GM18507 (cell line): Measurements from ENCODE around the gene BCL2L11.
A peak's percentile ranks its signal among the peaks of the same experiment; 100 is the strongest.

Experiments
- DNase-seq: peaks from one replicate; pipeline ENCODE4 v3.0.0; 2011; ENCODE audit warnings: low read depth; ENCODE audit not compliant: insufficient read length; ENCODE audit errors: extremely low spot score
- FAIRE-seq: peaks from 2 replicates; lab custom pipeline; 2011; peaks lifted over from hg19 to GRCh38; lab: Jason Lieb, UNC

Gene BCL2L11

DNA sequence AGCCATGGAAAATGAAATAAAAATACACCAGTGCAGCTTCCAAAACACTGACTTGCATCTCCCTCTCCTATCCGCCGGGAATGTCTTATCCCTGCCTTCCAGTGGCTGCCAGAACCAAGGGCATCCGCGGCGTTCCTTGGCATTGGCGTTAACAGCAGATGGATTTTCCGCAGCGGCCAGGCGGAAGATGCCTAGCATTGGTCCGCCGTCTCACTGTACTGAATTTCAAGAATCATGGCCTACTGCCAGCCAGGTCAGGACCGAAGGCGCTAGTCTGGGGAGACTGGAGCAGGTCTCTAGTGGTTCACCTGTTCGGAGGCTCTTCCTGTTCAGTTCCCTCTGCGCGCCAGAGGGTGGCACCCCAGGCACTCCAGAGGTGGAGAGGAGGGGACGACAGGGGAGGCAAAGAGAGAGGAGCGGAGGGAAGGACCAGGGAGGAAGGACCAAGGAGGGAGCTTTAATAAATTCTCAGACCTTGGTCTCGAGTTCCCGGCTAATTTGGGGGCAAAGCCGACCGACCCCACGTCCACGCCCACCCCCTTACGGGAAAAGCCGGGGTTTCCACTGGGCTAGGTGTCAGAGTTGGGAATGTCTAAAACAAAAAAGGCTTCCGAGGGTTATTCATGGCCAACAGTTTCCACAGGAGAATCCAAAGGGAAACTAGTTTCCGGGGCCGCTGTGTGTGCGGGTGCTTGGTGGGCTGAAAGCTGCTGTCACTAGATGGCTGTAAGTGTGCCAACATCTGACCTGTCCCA is 3.7 kb upstream of the BCL2L11 start:
- FAIRE-seq (peak; percentile 89), DNase-seq (peak; percentile 64)

DNA sequence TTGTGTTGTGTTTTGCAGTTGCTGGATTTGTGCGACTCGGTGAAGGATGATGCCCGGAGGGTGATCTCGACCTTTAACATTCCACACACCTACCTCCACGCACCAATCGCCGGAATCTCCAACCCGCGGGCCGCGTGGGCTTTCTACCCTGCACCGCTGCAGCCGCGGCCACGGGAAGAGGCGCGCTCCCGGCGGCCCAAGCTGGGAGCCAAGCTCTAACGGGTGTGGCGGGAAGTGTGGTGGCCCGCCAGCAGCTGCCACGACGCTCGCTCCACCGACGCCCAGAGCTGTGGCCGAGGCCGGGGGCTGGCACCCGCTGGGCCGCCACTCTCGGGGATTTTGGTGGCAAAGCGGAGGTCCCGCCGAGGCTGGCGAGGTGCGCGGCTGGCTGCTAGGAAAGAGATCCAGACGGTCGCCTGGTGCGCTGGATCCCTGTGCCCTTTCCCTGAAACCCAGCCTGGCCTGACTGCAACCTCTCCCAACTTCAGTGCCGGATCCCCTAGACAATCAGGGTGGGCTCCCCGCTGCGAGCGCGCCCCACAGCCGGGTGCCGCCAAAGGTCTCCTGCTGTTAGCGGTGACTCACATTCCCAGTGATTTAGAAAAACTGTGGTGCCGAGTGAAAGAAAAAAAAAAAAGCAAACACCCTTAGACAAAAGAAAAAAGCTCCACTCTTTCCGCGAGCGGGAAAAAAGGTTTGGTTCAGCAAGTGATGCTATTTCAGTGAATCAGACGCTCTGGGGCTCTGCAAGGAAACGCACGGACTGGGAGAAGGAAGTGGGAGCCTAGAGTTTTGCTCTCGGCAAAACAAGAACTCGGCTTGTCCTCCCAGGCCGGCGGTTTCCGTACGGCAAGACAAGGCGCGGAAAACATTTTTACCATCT is 2.9 kb upstream of the BCL2L11 start:
- FAIRE-seq = peak; percentile 29
- DNase-seq = no peak

DNA sequence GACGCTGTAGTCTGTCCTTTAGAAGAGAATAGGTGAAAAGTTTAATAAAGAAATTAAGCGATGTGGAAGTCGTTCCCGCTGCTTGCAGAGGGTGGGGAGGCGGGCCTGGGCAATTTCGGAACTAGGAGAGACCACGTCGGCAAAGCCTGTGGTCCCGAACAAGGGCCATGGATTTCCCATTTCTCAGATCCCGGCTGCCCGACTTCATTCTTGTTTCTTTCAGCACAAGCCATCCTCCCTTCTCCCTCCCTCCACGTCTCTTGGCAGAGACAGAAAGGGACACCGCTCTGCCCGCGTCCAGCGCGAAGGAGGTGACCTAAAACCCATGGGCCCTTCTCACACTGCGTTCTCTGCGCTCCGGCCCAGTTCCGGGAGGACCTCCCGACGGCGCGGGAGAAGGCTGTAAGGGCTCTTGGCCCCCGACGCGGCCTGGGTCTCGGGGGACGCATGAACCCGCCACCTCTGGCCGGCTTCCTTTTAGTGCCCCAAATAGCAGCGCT is 2.2 kb upstream of the BCL2L11 start:
- no peak for DNase-seq
- no peak for FAIRE-seq

DNA sequence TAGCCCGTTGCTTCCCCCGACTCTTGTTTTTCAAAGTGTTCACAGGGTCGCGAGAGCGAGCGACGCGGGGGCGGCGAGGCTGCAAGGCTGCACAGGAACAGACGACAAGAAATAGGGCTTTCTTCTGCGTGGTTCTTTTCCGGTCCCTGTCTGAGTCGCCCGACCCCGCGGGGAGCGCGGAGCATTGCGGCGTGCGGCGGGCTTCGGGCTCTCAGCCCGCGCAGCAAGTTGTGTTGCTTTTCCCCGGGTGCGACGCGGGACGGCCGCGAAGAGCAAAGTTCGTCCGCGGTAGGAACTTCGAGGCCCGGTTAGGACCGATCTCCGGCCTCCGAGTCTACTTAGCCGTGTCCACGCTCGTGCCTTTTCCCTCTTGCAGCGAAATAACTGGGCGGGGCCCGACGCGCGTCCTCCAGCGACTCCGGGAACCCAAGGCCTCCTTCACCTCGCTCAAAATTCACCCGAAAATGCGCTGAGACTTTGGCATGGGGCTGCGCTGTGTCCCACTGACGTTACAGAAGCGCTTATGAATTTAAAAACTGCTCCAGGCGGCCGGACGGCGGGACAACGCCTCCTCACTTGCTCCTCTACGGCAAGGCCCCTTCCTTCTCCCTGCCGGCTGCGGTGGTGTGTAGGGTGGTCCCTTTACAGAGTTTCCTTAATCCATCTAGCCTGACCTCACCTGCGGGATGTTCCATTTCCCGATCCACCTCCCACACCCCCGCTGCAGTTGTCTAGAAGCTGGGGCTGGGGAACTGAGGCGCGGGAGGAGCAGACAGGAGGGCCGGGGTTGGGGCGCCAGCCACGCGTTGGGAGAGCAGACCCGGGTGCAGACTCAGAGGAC is 1.5 kb upstream of the BCL2L11 start:
- FAIRE-seq (no peak), DNase-seq (no peak)

DNA sequence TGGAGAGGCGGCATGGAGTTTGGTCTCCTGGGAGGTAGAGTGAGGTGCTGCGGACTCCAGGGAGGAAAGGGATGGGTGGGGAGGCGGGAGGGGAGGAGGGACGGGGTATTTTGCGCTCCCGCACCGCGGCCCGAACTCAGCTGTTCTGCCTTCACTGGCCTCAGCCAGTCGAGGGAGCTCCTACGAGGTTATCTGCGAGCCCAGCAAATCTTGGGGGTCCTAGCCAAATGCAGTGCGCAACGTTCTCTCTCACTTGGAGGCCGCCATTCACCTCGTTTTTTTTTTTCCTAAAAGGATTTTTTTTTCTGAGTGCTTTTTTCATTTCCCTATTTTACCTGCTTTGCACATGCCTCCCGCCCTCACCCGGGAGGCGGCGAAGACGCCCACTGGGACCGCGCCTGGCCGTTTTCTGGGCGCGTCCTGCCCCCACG is 877 bp upstream of the BCL2L11 start:
- no peak for FAIRE-seq

DNA sequence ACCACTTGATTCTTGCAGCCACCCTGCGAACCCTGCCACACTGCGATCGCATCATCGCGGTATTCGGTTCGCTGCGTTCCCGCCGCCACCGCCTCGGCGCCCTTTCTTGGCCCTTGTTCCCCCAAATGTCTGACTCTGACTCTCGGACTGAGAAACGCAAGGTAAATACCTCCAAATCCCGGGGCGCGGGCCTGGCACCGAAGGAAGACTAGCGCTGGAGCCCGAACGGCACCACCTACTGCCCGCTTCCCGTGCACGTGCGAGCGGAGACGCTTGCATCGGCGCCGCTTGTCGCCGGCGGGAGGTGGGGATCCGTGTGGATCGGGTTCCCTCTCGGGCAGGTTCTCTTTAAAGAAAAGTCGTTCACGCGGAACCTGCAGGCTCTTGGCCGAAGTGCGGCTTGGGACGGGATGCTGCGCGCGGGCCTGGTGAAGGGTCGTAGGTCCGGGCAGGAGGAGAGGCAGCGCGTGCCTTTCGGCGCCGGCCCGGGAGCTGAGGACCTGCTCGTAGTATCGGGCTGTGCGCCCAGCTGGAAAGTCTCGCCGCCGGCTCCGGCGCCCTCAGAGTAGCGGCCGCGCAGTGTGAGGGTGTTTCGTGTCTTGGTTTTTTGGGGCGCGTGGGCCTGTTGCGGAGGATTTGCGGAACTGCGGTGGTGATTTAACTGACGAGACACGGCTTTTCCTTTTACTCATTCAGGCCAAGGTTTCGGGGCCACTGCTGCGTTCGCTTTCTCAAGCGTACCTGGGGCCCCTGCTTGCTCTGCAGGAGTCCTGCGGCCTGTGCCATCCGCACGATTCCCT is 514 bp downstream of the BCL2L11 start:
- no peak for DNase-seq
- FAIRE-seq = no peak

More for the DNA sequence above, 877 bp upstream of the BCL2L11 start:
- no peak for DNase-seq

DNA sequence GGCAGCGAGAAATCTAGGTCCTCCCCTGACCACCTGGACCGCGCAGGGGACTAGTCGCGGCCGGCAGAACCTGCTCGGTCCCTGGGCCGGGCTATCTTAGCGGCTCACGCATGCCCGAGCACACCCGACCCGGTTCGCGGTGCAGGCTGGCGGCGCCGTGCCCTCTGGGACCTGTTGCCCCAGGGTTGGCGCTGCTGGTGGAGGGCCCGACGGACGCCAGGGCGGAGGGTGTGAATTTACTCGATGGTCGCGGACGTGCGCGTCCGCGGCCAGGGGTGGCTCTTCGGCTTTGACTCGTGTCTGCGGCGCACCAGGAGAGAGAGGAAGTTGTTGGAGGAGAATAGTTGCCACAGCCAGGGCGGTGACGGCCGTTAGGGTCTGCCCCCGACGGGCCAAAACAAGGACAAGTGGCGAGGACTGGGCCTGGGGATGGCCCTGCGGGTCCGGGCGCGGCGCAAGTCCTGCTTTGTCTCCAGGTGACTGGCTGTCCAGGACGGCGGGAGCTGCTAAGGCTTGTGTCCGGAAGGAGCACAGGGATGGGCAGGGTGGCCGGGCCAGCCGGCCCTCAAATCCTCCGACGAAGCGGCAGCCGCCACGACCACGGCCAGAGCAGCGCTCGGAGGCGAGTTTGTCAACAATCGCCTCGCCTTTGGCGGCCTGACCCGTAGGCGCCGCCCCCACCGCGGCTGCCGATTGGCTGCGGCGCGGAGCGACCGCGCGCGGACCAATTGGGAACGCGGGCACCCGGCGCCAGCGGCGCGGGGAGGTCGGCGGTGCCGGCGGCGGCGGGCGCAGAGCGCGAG is 1.3 kb downstream of the BCL2L11 start:
- DNase-seq (peak; percentile 53), FAIRE-seq (peak; percentile 86)

DNA sequence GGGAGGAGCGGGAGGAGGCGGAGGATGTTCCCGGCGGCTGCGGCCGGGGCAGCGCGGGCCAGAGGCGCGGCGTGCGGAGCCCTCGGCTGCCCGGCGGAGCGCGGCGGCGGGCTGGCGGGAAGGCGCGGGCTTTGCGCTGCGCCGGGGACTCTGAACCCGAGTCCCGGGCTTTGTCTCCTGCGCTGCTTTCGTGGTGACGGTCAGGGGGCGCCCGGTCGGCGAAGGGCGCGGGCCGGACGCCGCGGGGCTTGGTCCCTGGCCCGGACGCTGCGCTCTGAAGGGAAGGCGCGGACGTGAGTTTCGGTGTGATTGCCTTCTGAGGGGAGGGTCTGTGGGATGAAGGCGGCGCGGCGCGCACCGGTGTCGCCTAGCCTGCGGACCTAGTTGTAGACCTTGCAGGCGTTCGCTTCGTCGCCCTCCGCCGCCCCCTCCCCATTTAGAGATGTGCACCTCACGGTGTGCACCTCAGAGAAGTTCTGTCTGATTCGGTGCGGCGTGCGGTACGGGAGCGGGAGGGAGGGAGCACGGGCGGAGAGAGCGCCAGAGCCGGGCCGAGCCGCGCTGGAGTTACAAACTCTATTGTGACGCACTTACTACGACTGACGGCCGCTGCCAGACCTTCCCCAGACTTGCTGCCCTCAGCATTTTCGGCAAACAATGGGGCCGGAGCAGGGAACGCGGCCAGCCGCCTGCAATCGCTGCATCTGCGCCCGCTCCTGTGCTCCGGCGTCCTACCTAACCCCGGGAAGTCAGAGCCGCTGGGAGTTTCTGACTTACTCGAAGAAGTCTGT is 2.1 kb downstream of the BCL2L11 start:
- FAIRE-seq = no peak

DNA sequence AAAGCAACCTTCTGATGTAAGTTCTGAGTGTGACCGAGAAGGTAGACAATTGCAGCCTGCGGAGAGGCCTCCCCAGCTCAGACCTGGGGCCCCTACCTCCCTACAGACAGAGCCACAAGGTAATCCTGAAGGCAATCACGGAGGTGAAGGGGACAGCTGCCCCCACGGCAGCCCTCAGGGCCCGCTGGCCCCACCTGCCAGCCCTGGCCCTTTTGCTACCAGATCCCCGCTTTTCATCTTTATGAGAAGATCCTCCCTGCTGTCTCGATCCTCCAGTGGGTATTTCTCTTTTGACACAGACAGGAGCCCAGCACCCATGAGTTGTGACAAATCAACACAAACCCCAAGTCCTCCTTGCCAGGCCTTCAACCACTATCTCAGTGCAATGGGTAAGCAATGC is 3.0 kb downstream of the BCL2L11 start:
- FAIRE-seq = no peak
- DNase-seq = no peak

More for the DNA sequence above, 2.1 kb downstream of the BCL2L11 start:
- no peak for DNase-seq

DNA sequence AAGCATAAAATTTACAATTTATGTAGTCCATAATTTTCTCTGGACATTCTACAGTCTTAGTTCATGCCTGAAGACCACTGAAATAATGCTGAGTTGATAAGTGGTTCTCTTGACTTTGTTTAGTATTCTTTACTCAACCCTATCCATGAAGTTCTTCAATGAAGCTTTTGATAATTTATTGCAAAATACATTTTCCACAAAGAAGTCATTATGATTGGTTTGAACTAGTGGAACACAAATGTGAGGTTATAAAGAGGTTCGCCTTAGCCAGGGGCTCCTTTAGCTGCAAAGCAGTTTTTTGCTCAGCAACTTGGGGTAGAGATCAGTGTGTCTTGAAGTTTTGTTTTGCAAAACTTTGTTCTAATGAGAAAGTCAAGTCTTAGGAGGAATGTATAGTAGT is 5.9 kb downstream of the BCL2L11 start:
- FAIRE-seq = no peak
- DNase-seq = no peak

DNA sequence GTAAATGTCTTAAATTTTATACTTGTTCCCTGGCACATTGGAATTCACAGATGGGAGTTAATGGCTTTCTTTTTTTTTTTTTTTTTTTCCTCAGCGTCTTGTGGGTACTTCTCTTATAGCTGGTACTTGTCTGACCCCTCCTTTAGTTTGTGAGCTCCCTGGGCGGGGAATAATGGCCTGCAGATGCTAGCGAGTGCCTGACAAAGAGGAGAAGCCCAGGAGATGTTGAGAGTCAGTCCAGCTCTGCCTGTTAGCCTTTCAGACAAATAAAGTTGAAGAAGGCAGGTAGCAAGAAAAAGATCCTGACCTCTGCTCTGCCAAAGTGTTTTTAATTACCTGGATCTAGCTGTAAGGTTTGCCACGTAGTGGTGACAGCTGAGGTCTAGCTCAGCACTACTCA is 6.6 kb downstream of the BCL2L11 start:
- FAIRE-seq (no peak), DNase-seq (no peak)

DNA sequence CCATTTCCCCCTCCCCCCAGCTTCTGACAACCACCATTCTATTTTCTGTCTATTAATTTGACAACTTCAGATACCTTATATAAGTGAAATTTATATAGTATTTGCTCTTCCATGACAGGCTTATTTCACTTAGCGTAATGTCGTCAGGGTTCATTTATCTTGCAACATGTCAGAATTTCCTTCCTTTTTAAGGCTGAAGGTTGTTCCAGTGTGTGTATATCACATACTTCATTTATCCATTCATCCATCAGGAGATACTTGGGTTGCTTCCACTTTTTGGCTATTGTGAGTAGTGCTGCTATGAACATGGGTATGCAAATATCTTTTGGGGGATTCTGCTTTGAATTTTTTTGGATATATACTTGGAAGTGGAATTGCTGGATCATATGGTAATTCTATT is 7.4 kb downstream of the BCL2L11 start:
- DNase-seq = no peak
- no peak for FAIRE-seq

DNA sequence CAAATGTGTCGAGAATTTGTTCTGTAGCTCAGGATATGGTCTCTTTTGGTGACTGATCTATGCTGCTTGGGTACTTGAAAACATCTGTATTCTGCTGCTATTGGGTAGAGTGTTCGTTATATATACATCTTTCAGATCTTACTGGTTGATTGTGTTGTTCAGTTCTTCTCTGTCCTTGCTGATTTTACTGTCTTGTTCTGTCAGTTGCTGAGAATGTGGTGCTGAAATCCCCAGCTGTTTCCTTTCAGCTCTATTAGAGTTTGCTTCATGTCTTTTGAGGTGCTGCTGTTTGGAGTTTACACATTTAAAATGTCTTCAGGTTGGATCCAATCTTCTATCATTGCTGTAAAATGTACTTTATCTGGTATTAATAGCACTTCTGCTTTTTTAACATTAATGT is 12.9 kb downstream of the BCL2L11 start:
- FAIRE-seq (no peak), DNase-seq (no peak)

DNA sequence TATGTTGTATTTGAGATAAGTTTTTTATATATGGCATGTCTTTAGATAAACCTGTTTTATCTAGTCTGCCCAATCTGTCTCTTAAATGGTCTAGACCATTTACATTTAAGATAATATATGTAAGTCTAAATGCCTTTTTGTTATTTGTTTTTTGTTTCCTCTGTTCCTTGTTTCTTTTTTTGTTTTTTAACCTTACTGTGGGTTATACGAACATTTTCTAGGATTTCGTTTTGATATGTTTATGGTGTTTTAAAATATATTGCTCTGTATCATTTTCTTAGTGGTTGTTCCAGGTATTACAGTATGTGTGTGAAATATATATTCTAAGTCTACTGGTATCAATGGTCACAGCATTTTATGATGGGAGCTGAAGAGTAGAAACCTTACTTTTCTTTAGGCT is 13.3 kb downstream of the BCL2L11 start:
- no peak for FAIRE-seq
- no peak for DNase-seq

DNA sequence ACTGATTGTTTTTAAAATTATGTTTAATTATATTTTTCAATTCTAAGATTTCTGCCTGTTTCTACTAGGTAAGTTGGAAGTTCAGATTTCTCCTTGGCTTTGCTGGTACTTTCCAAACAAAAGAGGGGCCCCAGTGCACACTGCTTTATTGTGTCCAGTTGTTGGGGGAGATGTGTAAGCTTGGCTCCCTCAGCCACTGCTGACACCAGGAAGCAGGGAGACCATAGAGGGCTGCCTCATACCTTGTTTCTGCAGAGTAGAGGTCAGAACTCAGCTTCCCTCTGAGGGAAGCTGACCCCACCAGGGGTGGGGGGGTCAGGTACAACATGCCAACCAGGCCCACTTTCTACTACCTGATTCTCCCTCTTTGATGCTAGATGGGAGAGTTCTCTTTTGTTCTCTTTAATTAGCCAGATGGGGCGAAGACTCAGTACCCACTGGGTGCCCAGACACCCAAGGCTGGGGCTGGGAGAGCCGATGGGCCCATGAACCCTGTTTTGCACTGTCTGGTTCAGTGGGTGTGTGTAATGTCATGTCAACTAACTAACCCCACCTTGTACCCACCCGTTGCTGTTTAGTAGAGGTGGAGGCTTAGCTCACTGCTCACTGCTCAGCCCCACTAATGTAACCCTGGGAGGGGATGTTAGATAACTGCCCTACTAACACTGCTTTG is 14.7 kb downstream of the BCL2L11 start:
- no peak for FAIRE-seq
- no peak for DNase-seq

DNA sequence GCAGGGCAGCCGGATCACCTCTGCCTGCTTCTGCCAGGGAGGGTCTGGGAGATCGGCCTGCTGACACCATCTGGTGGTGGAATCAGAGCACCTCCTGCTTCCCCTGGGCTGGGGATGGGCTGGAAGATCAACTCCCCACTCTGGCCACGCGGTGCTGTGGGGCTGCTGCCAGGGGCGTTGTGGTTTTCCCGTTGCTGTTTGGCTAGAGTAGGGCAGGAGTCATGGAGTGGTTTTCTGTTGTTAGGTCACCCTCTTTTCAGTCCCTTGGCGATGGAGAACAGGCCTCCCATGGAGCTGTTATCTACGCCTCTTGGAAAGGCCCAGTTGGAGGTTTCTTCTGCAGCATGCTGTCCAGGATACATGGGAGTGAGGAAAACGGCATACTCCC is 15.2 kb downstream of the BCL2L11 start:
- DNase-seq (no peak), FAIRE-seq (no peak)

DNA sequence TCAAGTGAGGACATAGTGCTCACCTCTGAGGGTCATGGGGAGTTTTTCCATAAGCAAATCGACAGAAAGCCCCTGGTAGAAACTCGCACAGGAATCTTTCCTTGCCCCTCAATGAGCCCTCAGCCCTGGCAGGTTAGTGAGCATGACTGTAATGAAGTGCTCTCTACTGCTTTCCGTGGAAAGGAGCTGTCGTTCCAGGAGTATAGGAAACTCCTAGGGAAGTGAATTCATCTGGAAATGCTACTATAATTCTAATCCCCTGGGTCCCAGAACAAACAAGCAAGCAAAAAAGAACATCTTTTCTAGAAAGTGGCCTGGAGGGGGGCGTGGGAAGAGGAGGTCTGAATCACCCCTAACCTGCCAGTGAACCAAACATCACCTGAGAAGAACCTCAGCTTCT is 18.1 kb downstream of the BCL2L11 start:
- FAIRE-seq (no peak), DNase-seq (no peak)
